GM19324 (cell line): ENCODE results near the gene TPCN2.

Source experiments
- ATAC-seq: cut with Tn5 transposase; IDR thresholded peaks from one replicate; pipeline ENCODE4 v1.9.1; 2021; ENCODE audit warnings: mild to moderate bottlenecking, moderate library complexity; ENCODE audit not compliant: unreplicated experiment, low FRiP score

TPCN2 gene

DNA sequence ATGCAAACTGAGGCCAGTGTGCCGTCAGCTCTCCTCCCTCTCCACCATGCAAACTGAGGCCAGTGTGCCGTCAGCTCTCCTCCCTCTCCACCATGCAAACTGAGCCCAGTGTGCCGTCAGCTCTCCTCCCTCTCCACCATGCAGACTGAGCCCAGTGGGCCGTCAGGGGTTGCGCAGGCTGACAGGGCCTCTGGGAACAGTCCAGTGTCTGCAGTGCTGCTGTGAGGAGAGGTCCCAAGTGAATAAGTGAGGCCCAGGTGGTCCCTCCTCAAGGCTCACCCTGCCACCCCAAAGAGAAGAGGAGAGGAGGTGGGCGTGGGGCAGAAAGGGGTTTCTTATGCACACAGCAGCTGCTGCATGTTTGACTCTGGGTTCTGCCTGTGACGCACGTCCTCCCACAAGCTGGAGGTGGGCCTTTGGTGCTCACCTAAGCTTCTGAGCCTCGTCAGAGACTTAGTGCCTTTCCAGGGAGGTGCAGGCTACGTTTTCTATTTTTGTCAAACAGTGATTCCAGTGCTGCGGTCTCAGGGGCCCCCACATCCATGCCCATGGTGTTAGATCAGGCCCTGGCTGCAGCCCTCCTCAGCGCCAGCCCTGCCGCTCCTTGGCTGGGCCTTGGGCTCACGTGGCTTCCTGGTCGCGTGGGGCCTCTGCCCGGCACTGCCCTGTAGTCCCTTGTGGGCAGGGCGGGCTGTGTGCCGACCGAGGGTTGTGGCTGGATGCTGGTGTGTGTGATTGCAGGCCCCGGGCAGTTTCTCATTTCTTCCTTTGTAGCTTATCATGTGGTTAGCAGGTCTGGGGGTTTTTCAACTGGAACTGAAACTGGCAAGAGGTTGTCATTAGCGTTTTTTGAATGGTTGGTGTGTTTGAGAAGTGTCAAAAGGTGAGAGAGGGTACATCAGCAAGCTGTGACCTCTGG, 7.1 kb downstream of the TPCN2 start:
- ATAC-seq: peak; percentile 72

DNA sequence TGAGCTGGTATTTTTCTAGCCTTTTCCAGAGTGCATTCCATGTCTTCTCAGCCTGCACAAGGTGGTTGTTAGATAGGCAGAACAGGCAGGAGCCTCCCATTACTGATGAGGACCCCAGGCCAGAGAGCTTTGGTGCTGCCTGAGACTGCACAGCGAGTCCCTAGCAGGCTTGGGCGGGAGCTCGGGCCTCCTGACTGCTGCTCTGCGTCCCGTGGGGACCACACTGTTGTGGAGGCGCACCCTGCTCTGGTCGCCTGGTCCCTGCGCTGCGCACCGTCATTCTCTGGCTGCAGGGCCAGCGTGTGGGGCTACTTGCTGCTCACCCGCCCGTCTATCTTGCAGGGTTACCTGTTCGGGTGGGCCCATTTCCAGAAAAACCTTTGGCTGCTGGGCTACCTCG, 8.5 kb downstream of the TPCN2 start:
- no peak for ATAC-seq

DNA sequence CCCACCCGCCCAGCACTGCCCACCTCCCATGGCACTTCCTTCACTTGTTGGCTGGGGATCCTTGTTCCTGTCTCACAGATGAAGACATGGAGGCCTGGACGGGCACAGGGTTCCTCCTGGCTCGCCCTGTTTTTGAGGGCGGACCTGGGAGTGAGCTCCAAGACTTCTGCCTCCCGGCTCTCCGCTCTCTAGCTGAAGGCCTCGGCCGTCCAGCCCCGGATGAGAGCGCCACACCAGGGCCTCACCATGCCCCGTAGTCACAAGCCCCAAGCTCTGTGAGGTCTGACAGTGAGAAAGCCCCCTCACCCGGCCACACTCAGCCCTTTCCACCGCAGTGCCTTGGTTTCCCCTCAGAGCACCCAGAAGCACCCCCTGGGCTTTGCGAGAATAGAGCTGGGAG, 9.1 kb downstream of the TPCN2 start:
- no peak for ATAC-seq

DNA sequence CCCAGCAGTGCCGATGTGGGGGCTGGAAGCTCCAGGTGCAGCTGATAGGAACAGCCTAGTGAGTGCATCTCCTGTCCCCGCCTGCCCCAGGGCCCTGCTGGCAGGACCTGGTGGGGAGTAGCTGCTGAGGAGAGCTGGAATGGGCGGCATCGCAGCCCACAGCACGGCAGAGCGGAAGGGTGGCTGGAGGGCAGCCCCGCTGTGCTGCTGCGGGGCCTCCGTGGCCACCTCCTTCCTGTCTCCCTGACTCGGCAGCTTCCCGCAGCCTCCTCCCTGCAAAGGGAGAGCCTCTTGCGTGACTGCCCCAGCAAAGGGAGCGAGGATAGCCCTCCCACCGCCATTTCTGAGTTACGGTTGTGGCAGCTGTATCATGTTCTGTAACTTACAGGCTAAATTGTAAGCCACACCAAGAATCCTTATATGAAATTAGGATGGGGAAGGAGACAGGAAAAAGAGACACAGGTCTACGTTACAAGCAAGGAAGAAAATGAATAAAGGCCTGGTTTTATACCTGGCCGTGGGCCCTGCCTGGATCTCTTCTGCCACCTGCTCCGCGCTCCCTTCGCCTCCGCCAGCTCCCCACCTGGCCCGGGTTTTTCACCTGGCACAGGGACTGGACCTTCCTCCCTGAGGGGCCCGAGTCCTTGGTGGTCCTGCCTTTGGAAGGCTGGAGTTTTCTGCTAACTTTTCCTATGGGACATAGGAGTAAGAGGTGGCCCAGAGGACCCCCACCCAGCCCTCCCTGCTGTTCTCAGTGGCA, 10.0 kb downstream of the TPCN2 start:
- ATAC-seq: no peak

DNA sequence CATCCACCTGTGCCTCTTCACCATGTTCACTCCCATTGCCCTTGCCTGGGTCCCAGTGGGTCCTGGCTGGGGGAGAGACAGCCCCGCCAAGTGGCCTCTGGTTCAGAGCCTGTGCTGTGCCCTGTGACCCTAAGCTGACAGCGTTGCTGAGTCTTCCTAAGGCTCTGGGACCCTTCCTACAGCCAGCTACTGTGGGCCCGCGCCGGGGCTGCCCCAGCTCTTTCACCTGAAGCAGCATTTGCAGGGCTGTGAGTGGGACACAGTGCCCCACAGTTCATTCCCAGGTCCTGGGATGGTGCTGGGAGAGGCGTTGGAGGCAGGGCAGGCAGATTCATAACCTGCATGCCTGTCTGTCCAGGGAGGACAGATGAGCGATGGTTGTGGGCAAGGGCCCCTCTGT, 10.7 kb downstream of the TPCN2 start:
- ATAC-seq: no peak

DNA sequence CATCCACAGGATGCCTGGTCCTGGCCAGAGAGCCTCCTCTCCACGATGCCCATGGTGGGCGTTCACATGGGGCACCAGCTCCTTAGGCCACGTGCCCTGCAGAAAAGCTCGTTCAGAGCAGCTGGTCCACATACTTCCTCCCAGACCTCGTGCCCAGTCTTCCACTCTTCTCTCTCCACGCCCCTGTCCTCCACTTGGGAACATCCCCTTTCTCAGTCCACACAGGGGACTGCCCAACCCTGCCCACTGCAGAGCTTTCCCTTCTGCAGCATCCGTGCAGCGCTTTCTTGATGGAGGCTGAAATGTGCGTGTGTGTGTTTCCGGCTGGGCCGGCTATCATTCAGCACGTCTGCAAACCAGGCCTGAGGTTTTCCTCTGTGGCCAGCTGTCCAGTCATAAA, 11.3 kb downstream of the TPCN2 start:
- ATAC-seq: no peak

DNA sequence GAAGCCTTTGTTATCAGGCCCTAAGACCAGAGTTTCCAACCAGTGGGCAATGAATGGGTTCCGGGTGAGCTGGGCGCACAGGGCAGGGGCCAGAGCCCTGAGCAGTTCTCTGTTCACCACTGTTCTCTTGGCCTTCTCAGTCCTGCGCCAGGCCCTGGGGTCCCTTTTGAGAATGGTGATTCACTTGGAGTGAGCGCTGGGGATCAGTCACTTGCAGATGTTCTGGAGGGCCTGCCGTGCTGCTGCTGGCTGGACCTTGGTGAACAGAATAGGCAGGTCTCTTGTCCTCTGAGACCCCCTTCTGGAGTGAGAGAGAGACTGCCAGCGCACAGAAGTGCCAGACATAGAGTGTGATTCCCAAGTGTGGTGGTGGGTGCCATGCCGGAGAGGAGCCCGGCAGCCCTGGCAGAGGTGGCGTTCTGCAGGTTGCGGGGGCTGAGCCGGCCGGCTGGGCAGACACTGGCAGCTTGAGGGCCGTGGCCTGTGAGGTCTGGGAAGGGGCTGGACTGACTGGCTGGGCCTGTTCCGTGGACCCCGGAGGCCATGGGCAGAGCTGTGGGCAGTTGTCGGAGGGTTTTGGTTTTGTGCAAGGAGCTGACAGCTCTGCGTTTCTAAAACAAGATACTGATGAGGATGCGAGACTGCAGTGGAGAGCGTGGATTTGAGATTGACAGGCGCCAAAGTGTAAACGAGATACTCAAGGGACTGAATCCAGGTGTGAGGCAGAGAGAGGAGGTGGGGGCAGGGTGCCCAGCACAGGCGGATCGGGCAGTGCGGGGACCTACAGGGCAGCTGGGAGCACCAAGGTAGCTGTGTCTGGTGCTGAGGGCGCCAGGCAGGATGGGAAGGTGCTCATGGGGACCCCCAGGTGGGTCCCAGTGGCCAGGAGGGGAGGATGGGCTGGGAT, 12.3 kb downstream of the TPCN2 start:
- no peak for ATAC-seq

DNA sequence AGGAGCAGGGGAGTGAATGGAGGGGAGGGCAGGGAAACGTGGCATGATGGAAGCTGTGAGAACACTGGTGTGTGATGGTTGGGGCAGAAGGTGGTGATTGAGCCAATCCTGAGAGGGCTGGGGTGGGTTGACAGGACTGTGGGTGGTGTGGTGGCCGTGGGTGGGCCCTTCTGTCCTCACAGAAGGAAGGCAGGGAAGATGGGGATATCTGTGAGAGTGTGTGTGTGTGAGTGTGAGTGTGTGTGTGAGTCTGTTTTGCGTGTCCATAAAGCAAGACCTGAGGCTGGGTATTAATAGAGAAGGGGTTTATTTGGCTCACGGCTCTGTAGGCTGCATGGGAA, 13.0 kb downstream of the TPCN2 start:
- ATAC-seq: no peak

DNA sequence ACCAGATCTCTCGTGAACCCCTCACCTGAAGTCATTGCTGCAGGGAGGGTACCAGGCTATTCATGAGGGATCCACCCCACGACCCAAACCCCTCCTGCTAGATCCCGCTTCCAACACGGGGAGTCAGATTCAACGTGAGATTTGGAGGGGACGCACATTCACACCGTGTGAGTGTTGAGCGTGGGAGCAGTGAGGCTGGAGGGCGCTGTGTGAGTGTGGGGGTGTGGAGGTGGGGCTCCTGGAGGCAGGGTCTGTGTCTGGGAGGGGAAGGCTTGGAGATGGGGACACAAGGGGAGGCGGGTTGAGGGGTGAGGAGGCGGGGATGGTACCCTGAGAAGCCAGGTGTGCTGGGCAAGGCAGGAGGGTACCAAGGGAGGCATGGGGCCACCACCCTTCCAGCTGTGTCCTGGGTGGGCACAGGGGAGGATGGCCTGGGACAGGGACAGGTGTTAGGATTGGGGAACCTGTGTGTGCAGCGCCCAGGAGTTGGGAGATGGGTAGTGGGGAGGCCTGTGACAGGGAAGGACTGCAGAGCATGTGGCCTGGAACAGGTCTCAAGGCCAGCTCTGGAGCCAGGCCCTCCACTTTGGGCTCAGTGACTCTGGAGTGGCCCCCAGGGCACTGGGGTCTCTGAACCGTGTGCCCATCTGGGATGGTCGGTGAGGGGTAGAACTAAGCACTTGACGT, 13.6 kb downstream of the TPCN2 start:
- ATAC-seq: no peak

DNA sequence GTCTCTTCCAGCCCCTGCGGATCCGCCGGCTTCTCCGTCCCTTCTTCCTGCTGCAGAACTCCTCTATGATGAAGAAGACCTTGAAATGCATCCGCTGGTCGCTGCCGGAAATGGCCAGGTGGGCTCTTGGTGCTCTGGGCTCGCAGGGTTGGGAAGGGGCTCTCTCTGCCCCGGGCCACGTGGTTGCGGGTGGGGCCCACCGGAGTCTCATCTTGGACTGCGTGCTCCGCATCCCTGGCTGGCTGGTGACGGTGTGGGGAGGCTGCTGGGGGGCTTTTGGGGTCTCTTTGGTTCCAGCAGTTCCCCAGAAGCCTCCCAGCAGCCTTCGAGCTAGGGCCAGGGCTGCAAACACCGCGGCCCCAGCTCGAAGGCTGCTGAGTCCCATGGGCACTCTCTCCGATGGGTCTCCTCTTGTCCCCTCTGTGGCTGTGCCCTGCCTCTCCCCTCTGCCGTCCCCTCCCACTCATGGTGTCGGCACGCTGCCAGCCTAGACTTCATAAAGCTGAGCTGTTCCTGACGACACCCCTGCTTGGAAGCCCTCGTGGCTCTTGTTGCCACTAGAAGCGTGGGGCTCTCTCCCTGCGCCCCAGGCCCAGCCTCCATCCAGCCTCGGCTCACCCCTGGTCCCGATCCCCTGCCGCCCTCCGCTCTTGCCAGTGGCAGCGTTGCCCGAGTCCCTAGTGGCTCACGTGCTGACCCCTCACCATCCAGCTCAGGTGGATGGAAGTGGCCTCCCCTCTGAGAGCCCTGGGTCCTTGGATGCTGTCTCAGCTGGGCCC, 14.3 kb downstream of the TPCN2 start:
- no peak for ATAC-seq

DNA sequence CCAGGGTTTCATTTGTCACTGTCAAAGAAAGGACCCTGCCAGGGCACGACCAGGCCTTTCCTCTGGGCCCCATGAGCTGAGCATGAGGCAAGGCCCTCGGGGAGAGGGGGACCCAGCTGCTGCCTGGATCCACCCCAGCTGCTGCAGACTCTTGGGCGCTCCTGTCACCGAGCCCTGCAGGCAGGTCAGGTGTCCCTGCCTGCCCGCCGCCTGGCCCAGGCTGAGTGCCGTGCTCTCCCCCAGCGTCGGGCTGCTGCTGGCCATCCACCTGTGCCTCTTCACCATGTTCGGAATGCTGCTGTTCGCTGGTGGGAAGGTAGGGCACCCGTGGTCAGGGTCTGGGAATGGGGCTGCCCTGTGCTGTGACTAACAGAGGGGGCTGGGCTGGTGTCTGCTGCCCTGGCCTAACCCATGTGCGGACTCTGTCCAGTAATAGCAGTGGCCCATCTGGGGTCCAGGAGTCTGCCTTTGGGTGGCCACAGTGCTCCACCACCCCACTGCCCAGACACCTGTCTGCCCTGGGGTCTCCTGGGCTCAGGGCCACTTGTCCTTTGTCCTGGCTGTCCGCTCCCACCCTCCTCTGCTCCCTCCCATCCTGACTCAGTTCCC, 15.0 kb downstream of the TPCN2 start:
- ATAC-seq: no peak

DNA sequence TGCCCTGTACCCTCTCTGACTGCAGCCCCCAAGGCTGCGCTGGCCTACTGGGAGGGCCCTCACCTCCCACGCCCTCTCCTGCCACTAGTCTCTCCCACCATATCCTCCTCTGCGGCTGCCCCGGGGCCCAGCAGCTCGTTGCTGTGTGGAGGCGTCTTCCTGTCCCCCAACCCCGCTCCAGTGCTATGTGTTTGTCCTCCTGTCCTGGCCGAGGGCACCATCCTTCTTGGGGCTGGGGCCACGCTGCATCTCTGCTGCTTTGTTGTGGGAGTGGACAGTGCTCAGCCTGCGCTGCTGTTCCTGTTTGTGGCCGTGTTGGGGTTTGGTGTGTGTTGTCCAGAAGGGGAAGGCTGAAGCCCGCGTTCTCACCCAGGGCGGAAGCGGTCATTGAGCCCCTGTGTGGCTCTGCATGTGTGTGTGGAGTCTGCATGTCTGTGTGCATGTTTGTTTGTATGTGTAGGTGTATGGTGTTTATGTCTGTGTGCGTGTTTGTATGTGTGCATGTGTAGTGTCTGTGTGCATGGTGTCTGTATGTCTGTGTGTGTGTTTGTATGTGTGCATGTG, 15.7 kb downstream of the TPCN2 start:
- ATAC-seq: no peak

DNA sequence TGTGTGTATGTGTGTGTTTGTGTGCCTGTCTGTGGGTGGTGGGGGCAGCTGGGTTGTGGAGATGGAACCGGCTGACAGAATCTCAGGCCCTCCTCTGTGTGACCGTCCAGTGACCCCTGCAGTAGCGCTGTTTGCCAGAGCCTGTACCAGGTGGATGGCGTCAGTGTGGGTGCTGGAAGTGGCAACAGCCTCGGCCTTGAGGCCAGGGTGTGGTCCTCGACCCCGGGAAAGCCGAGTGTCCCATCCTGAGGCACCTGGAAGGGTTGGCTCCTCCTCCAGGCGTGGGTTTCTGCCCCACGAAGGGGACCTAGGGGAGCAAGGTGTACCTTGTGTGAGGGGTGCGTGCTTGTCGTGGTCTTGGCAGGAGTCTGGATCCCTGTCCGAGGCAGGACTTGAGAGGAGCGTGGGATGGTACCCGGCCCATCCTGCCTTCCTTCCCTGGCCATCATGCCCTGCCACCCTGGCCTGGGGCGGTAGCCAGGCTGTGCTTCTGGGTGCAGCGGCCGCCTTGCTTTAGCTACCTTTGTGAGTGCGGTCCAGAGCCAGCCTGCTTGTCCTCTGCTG, 16.5 kb downstream of the TPCN2 start:
- ATAC-seq: no peak

DNA sequence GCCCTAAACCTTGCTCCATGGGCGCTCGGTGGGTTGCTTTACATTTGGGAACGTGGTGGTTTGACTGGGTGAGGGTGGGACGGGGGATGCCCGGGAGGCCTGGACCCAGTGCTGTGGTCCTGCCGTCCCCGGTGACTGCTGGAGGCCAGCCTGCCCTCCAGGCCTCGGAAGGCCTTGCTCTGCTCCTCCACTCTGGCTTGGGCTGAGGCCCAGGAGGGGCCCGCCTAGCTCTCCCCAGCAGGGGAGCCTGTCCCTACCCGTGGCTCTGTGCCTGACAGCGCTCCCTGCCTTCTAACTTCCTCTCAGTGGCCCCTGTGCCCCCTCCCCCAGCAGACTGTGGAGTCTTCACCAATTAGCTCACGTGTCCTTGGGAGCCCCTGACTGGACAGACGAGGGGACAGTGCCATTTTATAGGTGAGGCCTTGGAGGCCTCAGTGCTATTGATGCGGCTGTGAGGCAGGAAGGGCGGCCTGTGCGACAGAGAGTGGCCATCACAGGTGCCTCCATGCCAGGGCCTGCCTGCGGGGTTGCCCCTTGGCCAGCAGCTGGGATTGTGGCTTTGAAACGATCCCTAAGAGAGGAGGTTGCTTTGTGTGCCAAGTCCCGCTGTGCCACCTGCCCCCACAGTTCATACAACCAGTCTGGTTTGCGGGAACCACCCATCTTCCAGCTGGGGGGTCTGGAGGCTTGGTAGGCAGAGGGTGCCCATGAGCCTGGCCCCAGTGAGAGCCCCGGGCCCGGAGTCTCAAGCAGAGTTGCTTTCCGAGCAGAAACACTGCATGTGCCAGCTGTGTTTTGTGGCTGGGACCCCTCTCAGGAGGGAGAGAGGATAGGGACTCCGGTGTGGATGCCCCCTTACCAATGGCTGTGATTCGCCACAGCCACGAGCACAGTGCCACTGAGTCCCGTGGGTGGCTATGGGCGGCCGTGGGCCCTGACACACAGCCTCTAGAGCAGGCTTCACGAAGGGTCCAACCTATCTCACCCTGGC, 17.7 kb downstream of the TPCN2 start:
- no peak for ATAC-seq

DNA sequence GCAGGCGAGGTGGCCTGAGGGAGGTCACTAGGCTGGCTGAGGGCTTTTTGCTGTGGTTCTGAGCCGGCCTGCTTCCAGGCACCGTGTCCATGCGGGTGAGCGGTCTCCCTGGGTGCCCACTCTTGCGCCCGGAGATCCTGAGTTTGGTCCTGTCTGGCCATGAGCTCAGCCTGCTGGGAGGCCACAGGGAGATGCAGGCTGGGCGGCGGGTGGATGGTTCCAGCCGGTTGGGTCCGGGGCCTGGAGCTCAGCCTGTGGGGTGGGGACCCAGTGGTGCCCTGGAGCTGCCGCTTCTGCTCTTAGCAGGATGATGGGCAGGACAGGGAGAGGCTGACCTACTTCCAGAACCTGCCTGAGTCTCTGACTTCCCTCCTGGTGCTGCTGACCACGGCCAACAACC, 18.5 kb downstream of the TPCN2 start:
- no peak for ATAC-seq

DNA sequence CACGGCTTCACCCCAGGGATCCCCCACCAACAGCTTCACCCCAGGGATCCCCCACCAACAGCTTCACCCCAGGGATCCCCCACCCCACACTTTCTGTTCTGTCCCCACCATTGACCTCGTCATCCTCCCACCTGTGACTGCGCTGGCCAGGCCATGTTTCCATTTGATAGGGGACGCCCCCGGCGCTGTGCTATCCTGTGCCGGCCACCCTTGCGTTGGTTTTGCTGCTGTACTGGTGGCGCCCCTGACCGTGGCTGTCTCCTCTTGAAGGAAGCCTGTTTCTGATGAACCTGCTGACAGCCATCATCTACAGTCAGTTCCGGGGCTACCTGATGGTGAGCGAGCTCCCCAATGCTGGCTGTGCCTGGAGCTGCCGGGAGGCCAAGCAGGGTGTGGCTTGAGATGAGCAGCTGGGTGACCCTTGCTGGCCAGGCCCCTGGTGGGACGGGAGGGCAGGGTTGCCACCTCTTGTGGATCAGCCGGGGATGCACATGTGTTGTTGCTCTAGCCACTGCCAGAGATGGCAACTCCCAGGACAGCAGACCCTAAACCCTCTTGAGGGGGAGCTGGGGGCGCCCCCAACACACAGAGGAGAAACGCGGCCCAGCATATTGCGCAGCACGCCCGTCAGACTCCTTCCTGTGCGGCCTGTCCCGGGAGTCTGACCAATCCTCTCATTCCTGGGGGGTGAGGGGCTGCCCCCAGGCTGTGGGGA, 22.5 kb downstream of the TPCN2 start:
- ATAC-seq: no peak

DNA sequence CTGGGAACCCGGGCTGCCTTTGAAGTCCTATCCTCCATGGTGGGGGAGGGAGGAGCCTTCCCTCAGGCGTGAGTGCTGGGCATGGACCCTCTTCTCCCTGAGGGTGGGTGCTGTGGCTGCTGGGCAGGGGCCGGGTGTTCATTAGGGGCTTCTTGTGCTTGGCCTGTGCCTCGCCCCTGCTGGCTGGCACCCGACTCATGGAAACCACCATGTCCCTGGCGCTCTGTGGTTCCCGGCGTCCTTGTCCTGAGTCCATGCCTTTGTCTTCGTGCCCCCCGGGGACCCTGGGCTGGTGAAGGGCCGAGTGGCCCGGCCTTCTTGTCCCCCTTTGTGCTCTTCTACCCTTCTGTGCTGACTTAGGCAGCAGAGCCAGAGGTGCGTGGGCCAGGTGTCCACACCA, 23.2 kb downstream of the TPCN2 start:
- no peak for ATAC-seq
